NCI-H82 treated with DMSO at 0.1 percent for 48 hours (cell line): Measurements from ENCODE around the gene EFNA2.

ENCODE experiments used
- DNase-seq: peaks from one replicate; lab custom pipeline; 2025; ENCODE audit not compliant: unreplicated experiment; lab: John Stamatoyannopoulos, UW

The EFNA2 gene

GRCh38 chr19:1248786-1249297 is 36.8 kb upstream of the EFNA2 start:
- no peak for DNase-seq

- peak; percentile 72 for DNase-seq
Measured at GRCh38 chr19:1249298-1249989, 36.2 kb upstream of the EFNA2 start.

- no peak for DNase-seq
Measured at GRCh38 chr19:1249990-1250436, 35.7 kb upstream of the EFNA2 start.

- peak; percentile 61 for DNase-seq
Measured at GRCh38 chr19:1250437-1251260, 35.0 kb upstream of the EFNA2 start.

- no peak for DNase-seq
Measured at GRCh38 chr19:1251330-1252220, 34.1 kb upstream of the EFNA2 start.

- DNase-seq: no peak
Measured at GRCh38 chr19:1252221-1252820, 33.4 kb upstream of the EFNA2 start.

GRCh38 chr19:1252821-1253513 is 32.7 kb upstream of the EFNA2 start:
- no peak for DNase-seq

- no peak for DNase-seq
Measured at GRCh38 chr19:1253514-1254080, 32.1 kb upstream of the EFNA2 start.

GRCh38 chr19:1254081-1254527 is 31.6 kb upstream of the EFNA2 start:
- DNase-seq: no peak

GRCh38 chr19:1254530-1255185 is 31.0 kb upstream of the EFNA2 start:
- DNase-seq: no peak

GRCh38 chr19:1255186-1256161 is 30.2 kb upstream of the EFNA2 start:
- DNase-seq: no peak

- no peak for DNase-seq
Measured at GRCh38 chr19:1256646-1257474, 28.8 kb upstream of the EFNA2 start.

GRCh38 chr19:1257475-1258162 is 28.1 kb upstream of the EFNA2 start:
- no peak for DNase-seq

GRCh38 chr19:1258163-1258492 is 27.5 kb upstream of the EFNA2 start:
- no peak for DNase-seq

GRCh38 chr19:1258707-1259205 is 26.9 kb upstream of the EFNA2 start:
- DNase-seq: no peak

GRCh38 chr19:1259206-1259875 is 26.3 kb upstream of the EFNA2 start:
- no peak for DNase-seq
